Prostate gland (tissue), 2 donors: ENCODE results near the gene UNC93A.

Source experiments
- POLR2A ChIP-seq: fragments of 450-650 bp; IDR thresholded peaks from one replicate; pipeline ENCODE4 v1.6.1; 2016; ENCODE audit warnings: antibody characterized with exemption, mild to moderate bottlenecking
- POLR2AphosphoS5 ChIP-seq: sonication (generic); formaldehyde crosslinking; IDR thresholded peaks from one replicate; pipeline ENCODE4 v1.6.1; 2017; ENCODE audit warnings: antibody characterized with exemption
- TF ChIP-seq, protein P1 (sequence below), 4 experiments: fragments of 200-600 bp in 2 of 4; fragments of 450-650 bp in 2 of 4; sonication (generic) in 2 of 4; IDR thresholded peaks; 1 replicate in 3 of 4; 2 replicates in 1 of 4; pipeline ENCODE4 v1.5.1; 2016 to 2019; ENCODE audit warnings: antibody characterized with exemption in 4 of 4, mild to moderate bottlenecking in 2 of 4, moderate library complexity in 2 of 4

DNA sequence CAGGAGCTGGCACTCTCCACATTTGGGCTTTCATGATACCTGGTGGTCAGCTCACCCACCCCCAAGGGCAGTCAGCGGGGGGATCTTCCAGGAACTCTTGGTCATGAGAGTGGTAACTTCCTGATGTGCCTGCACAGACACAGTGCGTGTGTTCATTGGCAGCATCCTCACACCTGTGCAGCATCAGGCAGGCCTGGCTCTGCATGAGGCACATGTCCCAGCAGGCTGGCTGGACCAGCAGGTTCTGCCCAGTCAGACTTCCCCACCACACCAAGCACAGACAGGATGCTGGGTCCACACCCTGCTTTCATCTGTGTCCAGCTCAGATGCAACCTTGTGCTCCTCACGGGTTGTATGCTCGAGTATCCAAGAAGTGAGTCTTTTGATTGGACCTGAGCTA is 15.7 kb upstream of the UNC93A start:
- TF ChIP-seq, protein P1, sequence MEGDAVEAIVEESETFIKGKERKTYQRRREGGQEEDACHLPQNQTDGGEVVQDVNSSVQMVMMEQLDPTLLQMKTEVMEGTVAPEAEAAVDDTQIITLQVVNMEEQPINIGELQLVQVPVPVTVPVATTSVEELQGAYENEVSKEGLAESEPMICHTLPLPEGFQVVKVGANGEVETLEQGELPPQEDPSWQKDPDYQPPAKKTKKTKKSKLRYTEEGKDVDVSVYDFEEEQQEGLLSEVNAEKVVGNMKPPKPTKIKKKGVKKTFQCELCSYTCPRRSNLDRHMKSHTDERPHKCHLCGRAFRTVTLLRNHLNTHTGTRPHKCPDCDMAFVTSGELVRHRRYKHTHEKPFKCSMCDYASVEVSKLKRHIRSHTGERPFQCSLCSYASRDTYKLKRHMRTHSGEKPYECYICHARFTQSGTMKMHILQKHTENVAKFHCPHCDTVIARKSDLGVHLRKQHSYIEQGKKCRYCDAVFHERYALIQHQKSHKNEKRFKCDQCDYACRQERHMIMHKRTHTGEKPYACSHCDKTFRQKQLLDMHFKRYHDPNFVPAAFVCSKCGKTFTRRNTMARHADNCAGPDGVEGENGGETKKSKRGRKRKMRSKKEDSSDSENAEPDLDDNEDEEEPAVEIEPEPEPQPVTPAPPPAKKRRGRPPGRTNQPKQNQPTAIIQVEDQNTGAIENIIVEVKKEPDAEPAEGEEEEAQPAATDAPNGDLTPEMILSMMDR (IDR thresholded peaks at IDR 0.05), result no peak
- TF ChIP-seq POLR2A (no peak), POLR2AphosphoS5 (no peak)
